ENCODE data around the gene SORCS2.

Gene SORCS2

DNA sequence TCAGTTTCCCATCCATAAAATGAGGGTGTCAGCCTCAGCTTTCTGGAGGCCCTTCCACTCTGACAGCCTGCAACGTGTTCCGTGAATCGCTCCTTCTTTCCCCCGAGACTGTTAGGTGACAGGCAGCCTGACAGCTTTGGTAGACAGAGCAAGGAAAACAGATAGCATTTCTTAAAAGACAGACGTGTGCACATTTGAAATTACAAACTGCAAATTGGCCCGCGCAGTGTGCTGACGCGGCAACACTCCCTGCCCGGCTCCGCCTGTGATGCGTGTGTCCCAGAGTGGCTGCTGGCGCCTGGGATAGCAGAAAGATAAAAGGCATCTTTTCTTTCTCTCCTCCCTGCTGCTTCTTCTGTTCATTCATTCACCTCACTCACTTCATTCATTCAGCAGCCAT is 502.0 kb downstream of the SORCS2 start:
- TF ChIP-seq, protein P1, sequence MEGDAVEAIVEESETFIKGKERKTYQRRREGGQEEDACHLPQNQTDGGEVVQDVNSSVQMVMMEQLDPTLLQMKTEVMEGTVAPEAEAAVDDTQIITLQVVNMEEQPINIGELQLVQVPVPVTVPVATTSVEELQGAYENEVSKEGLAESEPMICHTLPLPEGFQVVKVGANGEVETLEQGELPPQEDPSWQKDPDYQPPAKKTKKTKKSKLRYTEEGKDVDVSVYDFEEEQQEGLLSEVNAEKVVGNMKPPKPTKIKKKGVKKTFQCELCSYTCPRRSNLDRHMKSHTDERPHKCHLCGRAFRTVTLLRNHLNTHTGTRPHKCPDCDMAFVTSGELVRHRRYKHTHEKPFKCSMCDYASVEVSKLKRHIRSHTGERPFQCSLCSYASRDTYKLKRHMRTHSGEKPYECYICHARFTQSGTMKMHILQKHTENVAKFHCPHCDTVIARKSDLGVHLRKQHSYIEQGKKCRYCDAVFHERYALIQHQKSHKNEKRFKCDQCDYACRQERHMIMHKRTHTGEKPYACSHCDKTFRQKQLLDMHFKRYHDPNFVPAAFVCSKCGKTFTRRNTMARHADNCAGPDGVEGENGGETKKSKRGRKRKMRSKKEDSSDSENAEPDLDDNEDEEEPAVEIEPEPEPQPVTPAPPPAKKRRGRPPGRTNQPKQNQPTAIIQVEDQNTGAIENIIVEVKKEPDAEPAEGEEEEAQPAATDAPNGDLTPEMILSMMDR (IDR thresholded peaks at IDR 0.05; ENCODE audit: low read depth, low read length): no peak
- H3K4me3 ChIP-seq (ENCODE audit: low read depth, low read length): no peak overlapping the region

DNA sequence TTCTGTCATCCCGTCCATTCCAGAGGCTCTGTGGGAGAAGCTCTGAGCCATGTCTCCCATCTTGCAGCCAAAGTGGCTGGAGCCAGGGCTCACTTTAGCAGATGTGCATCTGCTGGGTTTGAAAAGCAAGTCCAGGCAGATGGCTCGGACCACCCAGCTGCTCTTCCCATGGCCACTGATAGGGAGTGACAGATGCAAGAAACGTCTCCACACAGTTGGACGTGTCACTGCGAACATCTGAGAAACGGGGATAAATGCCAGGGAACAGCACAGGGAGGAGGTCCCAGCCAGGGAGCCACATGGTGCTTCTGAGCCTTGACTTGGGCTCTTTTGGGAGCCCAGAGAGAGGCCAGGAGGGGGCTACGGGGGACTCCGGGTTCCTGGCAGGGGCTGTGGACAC is 505.0 kb downstream of the SORCS2 start:
- H3K4me3 ChIP-seq (ENCODE audit: low read depth, low read length): no peak overlapping the region
- TF ChIP-seq, protein P1 (IDR thresholded peaks at IDR 0.05; ENCODE audit: low read depth, low read length): no peak

DNA sequence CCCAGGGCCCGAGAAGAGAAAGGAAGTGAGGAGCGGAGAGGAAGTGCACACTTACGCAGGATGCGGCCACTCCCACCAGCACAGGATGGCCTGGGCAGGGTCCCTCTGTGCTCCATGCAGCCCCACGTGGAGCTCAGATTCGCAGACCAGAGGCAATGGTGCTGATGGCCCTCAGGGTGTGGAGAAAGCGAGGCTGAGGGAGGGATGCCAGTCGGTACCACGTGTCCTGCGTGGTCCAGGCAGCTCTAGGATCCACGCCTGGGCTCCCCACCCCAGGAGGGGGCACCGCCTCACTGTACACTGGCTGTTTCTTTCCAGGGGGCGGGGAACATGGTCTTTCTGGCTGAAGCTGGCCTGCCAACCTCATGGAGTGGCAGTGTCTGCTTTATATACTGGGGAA is 505.5 kb downstream of the SORCS2 start:
- TF ChIP-seq, protein P1 (IDR thresholded peaks at IDR 0.05; ENCODE audit: low read depth, low read length): no peak
- no peak overlapping the region for H3K4me3 ChIP-seq (ENCODE audit: low read depth, low read length)

DNA sequence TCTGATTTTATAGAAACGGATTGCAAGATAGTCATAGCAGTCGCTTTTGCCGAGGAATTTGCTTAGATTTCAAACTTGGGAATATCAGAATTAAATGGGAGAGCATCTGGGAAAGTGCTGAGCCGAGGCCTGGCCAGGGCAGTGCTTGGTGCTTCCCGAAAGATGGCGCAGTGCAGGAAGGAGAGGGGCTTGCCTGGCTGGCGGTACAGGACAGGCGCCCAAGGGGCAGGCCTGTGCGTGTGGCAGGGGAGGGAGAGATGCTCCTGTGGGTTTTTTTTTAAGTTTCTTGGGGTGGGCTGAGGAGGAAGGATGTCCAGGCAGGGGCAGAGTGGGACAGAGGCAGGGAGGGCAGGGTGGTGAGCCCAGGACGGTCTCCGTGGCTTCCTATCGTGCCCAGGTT is 506.2 kb downstream of the SORCS2 start:
- no peak overlapping the region for H3K4me3 ChIP-seq (ENCODE audit: low read depth, low read length)
- TF ChIP-seq, protein P1 (IDR thresholded peaks at IDR 0.05; ENCODE audit: low read depth, low read length): no peak

DNA sequence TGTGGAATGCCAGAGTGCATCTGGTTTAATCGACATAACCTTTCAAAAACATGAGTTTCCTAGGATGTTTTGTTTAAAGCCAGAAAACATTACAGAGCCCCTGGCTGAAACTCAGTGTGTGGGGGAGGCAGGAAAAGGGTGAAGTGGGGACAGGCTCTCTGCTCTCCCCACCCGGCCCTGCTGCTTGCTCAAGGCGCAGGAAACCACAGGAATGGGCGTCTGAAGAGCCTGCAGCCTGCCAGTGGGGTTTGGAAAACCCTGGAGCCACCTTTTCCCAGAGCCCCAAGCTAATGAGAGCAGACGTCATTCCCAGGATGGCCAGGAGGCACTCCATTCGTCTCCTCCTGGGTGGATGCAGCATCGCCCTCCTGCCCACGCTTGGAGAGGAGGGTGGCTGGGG is 506.7 kb downstream of the SORCS2 start:
- TF ChIP-seq, protein P1 (IDR thresholded peaks at IDR 0.05; ENCODE audit: low read depth, low read length): no peak
- no peak overlapping the region for H3K4me3 ChIP-seq (ENCODE audit: low read depth, low read length)

DNA sequence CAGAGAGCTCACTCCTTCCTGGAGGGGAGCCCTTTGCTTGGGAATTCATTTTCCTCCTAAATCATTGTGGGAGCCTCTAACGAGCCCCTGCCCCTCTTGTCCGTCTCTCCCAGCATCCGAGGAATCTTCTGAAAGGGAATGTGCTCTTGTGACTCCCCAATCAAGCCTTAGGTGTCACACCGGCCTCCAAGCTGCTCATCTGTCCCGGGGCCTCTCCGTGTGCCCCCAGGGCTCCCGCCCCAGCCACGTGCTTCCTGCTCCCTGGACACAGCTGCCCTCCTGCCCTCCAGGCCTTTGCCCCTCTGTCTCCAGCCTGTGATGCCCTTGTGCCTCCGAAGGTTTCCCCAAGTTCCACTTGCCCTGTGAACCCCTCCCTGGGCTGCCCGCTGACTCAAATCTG is 507.5 kb downstream of the SORCS2 start:
- TF ChIP-seq, protein P1 (IDR thresholded peaks at IDR 0.05; ENCODE audit: low read depth, low read length): no peak
- no peak overlapping the region for H3K4me3 ChIP-seq (ENCODE audit: low read depth, low read length)

DNA sequence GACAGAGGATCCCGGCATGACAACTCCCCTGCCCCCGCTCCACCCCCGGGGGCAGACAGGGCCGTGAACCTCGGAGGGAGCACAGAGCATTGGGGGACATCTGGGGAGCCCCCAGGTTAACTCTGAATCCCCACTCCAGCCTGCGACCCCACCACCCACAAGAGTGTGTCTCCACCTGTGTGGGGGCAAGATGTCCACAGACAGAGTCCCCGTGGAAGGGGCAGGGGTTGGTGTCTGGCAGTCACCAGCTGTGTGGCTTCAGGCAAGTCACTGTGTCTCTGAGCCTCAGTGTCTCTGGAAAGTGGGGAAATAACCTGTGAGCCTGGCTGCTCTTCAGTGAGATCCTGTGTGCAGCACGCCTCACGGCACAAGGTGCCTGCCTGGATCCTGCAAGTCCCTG is 508.3 kb downstream of the SORCS2 start:
- TF ChIP-seq, protein P1 (IDR thresholded peaks at IDR 0.05; ENCODE audit: low read depth, low read length): no peak
- no peak overlapping the region for H3K4me3 ChIP-seq (ENCODE audit: low read depth, low read length)

All from WI38 (cell line).